GM19099 (cell line): ENCODE data around the gene VWA5B2.

Experiments used
- POLR2A ChIP-seq: IDR thresholded peaks from 3 replicates; pipeline ENCODE4 v1.6.1; 2011; ENCODE audit warnings: low read depth; ENCODE audit not compliant: insufficient read length; ENCODE audit errors: extremely low read depth

Gene VWA5B2

GRCh38 chr3:184203526-184203925 lies 25.9 kb upstream of the VWA5B2 start:
- no peak for TF ChIP-seq POLR2A

GRCh38 chr3:184209146-184209923 lies 20.1 kb upstream of the VWA5B2 start:
- no peak for TF ChIP-seq POLR2A

- TF ChIP-seq POLR2A: no peak
Measured at GRCh38 chr3:184211297-184211696, 18.1 kb upstream of the VWA5B2 start.

- TF ChIP-seq POLR2A: no peak
Measured at GRCh38 chr3:184211718-184212117, 17.7 kb upstream of the VWA5B2 start.

DNA sequence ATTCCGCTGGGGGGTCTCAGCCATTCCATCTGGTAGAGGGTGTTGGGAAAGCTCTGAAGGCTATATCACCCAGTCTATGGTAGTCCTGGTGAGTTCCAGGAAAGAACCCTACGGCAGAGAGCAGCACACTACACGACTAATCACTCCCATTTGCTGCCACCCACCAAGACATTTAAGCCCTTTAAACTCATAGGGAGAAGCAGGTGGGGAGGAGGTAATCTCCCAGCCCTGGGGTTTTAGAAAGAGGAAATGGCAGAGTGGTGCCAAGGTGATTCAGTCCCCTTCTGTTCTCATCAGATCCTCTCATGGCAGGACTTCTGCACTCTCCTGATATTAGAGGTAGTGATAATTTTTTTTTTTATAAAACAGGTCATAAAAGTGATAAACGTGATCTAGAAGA lies 10.6 kb upstream of the VWA5B2 start:
- no peak for TF ChIP-seq POLR2A

DNA sequence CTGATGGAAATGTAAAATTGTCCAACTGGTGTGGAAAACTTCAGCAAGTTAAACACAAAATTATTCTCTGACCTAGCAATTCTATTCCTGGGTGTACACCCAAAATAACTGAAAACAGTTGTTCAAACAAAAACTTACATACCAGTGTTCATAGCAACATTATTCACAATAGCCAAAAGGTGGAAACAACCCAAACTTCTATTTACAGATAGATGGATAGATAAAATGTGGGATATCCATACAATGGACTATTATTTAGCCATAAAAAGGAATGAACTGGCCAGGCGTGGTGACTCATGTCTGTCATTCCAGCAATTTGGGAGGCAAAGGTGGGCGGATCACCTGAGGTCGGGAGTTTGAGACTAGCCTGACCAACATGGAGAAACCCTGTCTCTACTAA lies 6.9 kb upstream of the VWA5B2 start:
- no peak for TF ChIP-seq POLR2A

- no peak for TF ChIP-seq POLR2A
Measured at GRCh38 chr3:184223946-184224345, 5.4 kb upstream of the VWA5B2 start.

DNA sequence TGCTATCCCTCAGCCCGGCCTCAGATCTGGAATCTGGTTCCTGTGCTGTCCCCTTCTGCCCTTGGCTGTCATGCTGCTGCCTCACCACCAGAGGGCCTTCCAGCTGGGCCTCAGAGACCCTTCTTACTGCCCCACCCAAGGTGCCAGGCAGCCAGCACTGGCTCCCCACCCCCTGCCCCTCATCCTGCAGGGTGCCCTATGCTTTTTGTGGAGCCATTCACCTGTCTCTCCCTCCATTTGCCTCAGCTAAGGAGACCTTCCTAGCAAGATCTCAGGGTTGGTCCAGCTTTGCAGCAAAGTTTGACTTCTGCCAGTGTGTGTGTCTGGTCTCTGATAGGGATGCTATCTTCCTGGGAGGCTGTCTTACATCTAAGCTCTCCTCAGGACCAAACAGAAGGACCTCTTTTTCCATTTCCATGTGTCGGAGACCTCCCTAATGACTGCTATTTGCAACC lies 1.9 kb upstream of the VWA5B2 start:
- no peak for TF ChIP-seq POLR2A

GRCh38 chr3:184228376-184229137 lies 828 bp upstream of the VWA5B2 start:
- TF ChIP-seq POLR2A: no peak

DNA sequence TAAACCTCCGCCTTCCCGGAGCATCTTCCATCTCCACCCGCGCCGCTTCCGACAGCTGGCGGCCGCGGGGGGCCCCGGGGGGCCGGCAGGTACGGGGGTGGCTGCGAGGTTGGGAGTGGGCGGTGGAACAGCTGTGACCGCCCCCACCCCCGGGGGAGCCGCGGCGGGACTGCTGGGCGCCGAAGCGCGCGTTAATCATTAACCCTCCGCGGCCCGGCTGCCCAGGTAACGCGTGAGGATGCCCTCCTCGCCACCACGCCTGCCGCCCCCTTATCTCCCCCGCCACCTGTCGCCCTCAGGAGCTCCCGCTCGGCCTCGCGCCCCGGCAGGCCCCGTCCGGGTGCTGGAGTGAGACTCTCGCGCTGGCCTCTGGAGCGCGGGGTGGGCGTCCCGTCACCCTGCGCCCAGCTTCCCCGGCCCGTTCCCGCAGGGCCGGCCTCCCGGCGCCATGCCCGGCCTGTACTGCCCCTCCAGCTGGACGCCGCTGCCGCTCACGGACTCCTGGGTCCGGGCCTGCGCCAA lies 757 bp downstream of the VWA5B2 start:
- no peak for TF ChIP-seq POLR2A

GRCh38 chr3:184230603-184231528 lies 1.5 kb downstream of the VWA5B2 start:
- TF ChIP-seq POLR2A: no peak

DNA sequence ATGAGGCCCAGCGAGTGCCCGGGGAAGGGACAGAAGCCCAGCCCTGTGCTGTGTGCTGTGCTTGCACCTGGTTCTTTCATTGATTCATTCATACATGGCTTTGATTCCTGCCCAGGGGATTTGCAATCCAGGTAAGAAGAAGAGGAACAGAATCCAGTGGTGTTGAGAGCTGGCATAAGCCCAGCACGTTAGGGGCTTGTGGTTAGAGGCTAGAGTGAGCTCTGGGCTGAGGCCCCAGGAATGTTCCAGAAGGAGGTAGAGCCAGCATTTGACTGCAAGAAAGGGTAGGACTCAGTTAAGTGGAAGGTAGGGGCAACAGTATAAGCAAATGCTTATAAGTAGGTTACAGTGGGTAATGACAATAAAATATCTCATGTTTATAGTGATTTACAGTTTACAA lies 2.3 kb downstream of the VWA5B2 start:
- no peak for TF ChIP-seq POLR2A

DNA sequence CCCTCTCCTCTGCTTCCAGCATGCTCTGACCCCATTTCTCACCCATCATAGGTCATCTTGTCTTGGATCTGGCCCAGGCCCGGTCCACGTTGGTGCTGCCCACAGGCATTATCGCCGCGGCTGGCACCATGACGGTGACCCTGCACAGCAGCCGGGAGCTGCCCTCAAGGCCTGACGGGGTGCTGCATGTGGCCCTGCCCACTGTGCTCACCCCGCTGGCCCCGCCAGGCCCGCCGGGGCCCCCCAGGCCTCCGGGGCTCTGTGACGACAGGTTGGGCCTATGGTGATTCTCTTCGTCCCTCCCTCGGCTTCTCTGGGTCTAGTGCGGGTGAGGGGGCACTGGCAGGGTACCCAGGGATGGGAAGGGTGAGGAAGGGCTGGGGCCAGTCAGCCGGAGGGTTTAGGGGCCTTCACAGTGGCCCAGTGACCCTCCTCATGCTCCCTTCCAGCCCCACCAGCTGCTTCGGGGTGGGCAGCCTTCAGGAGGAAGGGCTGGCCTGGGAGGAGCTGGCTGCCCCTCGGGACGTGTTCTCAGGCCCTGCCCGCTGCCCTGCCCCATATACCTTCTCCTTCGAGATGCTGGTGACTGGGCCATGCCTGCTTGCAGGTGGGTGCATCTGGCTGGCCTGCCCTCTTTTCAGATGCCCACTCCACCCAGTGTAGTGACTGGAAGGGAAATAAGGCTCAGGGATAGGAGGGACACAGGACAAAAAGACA lies 3.9 kb downstream of the VWA5B2 start:
- TF ChIP-seq POLR2A: no peak

DNA sequence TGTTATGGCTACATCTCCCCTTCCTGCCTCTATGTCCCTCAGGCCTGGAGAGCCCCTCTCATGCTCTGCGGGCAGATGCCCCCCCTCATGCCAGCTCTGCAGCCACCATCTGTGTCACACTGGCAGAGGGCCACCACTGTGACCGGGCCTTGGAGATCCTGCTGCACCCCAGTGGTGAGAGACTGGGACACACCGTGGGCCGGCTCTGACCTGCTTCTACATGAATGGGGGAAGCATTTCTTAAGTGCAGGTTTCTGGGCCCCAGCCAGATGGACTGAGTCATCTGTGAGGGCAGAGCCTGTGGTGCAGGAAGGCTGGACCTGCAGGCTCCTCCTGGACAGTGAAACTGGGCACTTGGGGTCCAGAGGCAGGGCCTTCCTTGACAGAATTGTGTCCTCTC lies 4.8 kb downstream of the VWA5B2 start:
- TF ChIP-seq POLR2A: no peak
